ENCODE results near the gene GLTPD2. TPM values are rescaled to one million over a fixed set of nuclear protein-coding genes. Genes with fewer than 3 reads are reported as not detected.

Gene GLTPD2
- total RNA-seq, 1 donor from 2014 or later: 28.0 TPM

GRCh38 chr17:4838309-4838785 lies 49.6 kb downstream of the GLTPD2 start:
- ATAC-seq (no peak), DNase-seq (ENCODE audit: low spot score) (no peak)

DNA sequence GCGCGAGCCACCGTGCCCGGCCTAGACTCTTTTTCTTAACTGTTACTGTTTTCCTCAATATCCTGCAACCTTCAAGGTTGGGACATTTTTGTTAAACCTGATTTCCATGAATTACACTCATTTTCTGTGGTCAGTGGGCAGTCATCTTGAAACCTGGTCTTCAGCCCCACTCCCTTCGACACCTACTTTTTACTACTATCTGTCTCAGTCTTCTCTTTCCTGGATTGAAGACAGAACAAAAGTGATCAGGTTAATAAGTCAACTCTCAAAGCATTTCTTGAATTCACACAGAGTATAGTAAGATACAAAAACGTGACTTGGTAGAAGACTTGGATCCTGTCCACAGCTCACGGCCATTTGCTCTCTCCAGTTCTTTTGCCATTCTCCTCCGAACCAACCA lies 50.5 kb downstream of the GLTPD2 start:
- DNase-seq (ENCODE audit: low spot score): no peak
- ATAC-seq: no peak

Other genes starting within 250 kb of the GLTPD2 start
- gene MYBBP1A, start 233.6 kb upstream of the GLTPD2 start, total RNA-seq: 18.5 TPM
- 0.35 TPM for gene GGT6, start 228.4 kb upstream of the GLTPD2 start, total RNA-seq
- not detected for gene SMTNL2, start 204.4 kb upstream of the GLTPD2 start, total RNA-seq
- 0.70 TPM for gene ALOX15, start 147.3 kb upstream of the GLTPD2 start, total RNA-seq
- gene PELP1, start 84.8 kb upstream of the GLTPD2 start, total RNA-seq: 17.5 TPM
- 26.2 TPM for gene ARRB2, start 78.3 kb upstream of the GLTPD2 start, total RNA-seq
- 13.3 TPM for gene MED11, start 57.5 kb upstream of the GLTPD2 start, total RNA-seq
- gene ZMYND15, start 49.1 kb upstream of the GLTPD2 start, total RNA-seq: 0.63 TPM
- gene CXCL16, start 49.0 kb upstream of the GLTPD2 start, total RNA-seq: 14.5 TPM
- gene TM4SF5, start 17.1 kb upstream of the GLTPD2 start, total RNA-seq: 79.0 TPM
- 8.2 TPM for gene VMO1, start 2.6 kb upstream of the GLTPD2 start, total RNA-seq
- gene PSMB6, start 7.2 kb downstream of the GLTPD2 start, total RNA-seq: 79.1 TPM
- gene PLD2, start 18.2 kb downstream of the GLTPD2 start, total RNA-seq: 8.5 TPM
- gene MINK1, start 44.4 kb downstream of the GLTPD2 start, total RNA-seq: 34.1 TPM
- gene C17orf107, start 110.6 kb downstream of the GLTPD2 start, total RNA-seq: 4.1 TPM
- gene CHRNE, start 114.1 kb downstream of the GLTPD2 start, total RNA-seq: 3.1 TPM
- not detected for gene GP1BA, start 143.3 kb downstream of the GLTPD2 start, total RNA-seq
- 44.7 TPM for gene SLC25A11, start 151.1 kb downstream of the GLTPD2 start, total RNA-seq
- 78.9 TPM for gene RNF167, start 151.3 kb downstream of the GLTPD2 start, total RNA-seq
- gene PFN1, start 159.6 kb downstream of the GLTPD2 start, total RNA-seq: 254 TPM
- 52.7 TPM for gene ENO3, start 162.2 kb downstream of the GLTPD2 start, total RNA-seq
- 20.3 TPM for gene SPAG7, start 178.9 kb downstream of the GLTPD2 start, total RNA-seq
- gene CAMTA2, start 198.7 kb downstream of the GLTPD2 start, total RNA-seq: 17.7 TPM
- gene INCA1, start 208.6 kb downstream of the GLTPD2 start, total RNA-seq: 0.88 TPM
- gene KIF1C, start 209.0 kb downstream of the GLTPD2 start, total RNA-seq: 126 TPM
- gene SLC52A1, start 246.5 kb downstream of the GLTPD2 start, total RNA-seq: 0.08 TPM